NCI-H1694 (cell line): ENCODE data around the gene SLC25A2.
"Not testable (repeated sequence)": the region's sequence is repeated elsewhere in the genome, so short reads cannot be mapped to it uniquely, and the experiment has no call there.

Source experiments
- DNase-seq: peaks from one replicate; lab custom pipeline; 2025; lab: John Stamatoyannopoulos, UW

Gene SLC25A2

DNA sequence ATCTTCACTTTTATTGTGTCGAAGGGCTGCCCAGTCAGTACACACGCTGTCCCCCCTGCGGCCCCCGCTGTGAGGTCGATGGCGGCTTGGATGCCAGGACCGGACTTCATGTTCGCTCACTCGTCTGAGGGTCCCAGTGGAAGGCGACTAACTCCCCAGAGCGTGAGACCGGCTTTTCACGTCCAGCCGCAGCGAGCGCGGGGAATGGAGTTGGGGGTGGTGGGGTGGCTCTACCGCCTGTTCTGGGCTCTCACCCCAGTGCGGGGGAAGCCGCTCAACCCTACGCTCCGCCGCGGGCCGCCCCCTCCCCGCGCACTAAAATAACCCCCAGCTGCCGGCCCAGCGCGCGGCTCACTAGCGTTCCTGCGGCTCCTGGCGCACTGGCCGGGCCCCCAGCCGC is at the start of gene SLC25A2:
Gene SLC25A2 (minus strand): TSS at position 294 of the 400 bp plus-strand sequence. CDS start 184 bp downstream, at position 110.
- no peak for DNase-seq

- DNase-seq: no peak
Observed at GRCh38 chr5:141351591-141351990, 47.7 kb upstream of the SLC25A2 start.

DNA sequence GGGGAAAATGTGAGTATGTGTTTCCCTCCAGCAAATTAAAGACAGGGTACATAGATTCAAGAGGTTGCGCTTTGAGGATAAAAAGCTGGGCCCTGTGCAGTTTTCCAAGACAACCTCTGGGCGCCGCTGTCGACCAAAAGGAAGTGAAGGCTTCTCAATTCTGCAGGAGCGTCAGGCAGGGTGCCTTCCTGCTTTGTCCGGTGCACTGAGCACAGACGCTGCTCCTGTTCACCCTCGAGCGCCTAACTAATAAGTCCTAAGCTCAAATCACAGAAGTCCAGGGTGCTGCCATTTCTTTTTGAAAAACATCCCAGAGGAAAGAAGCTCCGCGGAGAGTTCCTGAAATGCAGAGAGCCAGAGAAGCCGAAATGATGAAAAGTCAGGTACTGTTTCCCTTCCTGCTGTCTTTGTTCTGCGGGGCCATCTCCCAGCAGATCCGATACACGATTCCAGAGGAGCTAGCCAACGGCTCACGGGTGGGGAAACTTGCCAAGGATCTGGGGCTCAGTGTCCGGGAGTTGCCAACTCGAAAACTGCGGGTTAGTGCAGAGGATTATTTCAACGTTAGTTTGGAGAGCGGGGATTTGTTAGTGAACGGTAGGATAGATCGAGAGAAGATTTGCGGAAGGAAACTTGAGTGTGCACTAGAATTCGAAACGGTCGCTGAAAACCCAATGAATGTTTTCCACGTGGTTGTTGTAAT is 46.2 kb upstream of the SLC25A2 start, which contains the start of gene PCDHGB1:
Gene PCDHGB1 (plus strand): TSS at position 183 of the 703 bp plus-strand sequence. CDS start 162 bp downstream, at position 345.
- DNase-seq: peak; percentile 41

GRCh38 chr5:141346017-141346416 is 42.2 kb upstream of the SLC25A2 start:
- DNase-seq: not testable (repeated sequence)

GRCh38 chr5:141345327-141345726 is 41.5 kb upstream of the SLC25A2 start:
- DNase-seq: no peak

GRCh38 chr5:141343953-141344463 is 40.2 kb upstream of the SLC25A2 start:
- DNase-seq: no peak

DNA sequence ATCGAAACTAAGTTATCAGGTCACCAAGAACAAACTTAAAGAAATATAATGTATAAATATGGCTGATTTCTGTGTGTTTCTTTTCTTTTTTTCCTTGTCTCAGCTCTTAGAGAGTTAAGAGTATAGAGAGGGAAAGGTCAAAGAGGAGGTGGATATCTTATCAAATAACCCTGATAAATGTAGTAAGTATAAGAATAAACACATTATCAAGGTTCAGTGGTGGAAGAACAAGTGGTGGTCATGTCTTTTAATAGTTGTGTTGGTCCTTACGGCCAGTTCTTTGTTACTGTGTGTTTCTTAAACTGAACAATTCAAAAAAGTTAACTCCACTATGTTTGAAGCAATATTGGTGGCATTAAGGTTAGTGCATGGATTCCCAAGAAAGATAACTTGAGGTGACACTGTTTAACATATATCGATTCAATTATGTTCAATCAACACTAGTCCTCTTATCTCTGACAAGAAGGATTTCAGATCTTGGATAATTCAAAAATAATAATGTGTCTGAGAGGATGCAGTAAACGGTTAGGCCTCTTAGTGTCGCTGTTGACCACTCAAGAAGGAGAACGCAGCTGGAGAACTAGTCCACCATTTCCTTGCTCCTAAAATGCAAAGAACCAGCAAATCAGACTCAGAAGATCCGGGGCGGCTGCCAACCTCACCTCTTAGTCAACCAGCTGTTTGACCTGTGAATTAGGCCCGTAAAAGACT is 39.5 kb upstream of the SLC25A2 start, which contains the start of gene PCDHGA3:
Gene PCDHGA3 (plus strand): TSS at position 588 of the 711 bp plus-strand sequence. CDS start 205 bp downstream, outside the sequence.
- no peak for DNase-seq

- no peak for DNase-seq
Observed at GRCh38 chr5:141342773-141343172, 38.9 kb upstream of the SLC25A2 start.

GRCh38 chr5:141340781-141341354 is 37.0 kb upstream of the SLC25A2 start:
- not testable (repeated sequence) for DNase-seq

GRCh38 chr5:141338538-141339306 is 34.9 kb upstream of the SLC25A2 start, which contains the start of gene PCDHGA2:
TSS of gene PCDHGA2 (plus strand) at chr5:141338760.
- DNase-seq: no peak

GRCh38 chr5:141332571-141332970 is 28.7 kb upstream of the SLC25A2 start:
- not testable (repeated sequence) for DNase-seq

DNA sequence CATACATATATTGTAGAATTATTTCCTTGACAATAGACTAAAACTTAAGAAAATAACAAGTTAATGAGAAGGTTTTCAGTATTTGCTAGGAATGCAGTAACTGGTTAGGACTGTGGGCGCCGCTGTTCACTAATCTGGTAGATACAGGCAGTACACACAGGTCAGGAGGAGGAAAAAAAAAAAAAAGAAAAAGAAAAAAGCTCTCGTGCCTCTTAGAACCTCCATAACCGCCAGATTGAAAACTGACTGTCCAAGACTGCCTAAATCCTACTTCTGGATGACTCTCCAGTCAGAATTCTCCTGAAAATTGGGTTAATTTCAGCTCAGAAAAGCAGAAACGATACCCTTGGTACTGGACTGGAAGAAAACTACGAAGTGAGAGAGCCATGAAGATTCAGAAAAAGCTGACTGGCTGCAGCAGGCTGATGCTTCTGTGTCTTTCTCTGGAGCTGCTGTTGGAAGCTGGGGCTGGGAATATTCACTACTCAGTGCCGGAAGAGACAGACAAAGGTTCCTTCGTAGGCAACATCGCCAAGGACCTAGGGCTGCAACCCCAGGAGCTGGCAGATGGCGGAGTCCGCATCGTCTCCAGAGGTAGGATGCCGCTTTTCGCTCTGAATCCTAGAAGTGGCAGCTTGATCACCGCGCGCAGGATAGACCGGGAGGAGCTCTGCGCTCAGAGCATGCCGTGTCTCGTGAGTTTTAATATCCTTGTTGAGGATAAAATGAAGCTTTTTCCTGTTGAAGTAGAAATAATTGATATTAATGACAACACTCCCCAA is 26.6 kb upstream of the SLC25A2 start, which contains the start of gene PCDHGA1:
Gene PCDHGA1 (plus strand): TSS at position 216 of the 782 bp plus-strand sequence.
- DNase-seq: peak; percentile 34

GRCh38 chr5:141328231-141328630 is 24.4 kb upstream of the SLC25A2 start:
- no peak for DNase-seq

GRCh38 chr5:141326088-141326854 is 22.4 kb upstream of the SLC25A2 start:
- no peak for DNase-seq

GRCh38 chr5:141322261-141322660 is 18.4 kb upstream of the SLC25A2 start:
- no peak for DNase-seq

DNA sequence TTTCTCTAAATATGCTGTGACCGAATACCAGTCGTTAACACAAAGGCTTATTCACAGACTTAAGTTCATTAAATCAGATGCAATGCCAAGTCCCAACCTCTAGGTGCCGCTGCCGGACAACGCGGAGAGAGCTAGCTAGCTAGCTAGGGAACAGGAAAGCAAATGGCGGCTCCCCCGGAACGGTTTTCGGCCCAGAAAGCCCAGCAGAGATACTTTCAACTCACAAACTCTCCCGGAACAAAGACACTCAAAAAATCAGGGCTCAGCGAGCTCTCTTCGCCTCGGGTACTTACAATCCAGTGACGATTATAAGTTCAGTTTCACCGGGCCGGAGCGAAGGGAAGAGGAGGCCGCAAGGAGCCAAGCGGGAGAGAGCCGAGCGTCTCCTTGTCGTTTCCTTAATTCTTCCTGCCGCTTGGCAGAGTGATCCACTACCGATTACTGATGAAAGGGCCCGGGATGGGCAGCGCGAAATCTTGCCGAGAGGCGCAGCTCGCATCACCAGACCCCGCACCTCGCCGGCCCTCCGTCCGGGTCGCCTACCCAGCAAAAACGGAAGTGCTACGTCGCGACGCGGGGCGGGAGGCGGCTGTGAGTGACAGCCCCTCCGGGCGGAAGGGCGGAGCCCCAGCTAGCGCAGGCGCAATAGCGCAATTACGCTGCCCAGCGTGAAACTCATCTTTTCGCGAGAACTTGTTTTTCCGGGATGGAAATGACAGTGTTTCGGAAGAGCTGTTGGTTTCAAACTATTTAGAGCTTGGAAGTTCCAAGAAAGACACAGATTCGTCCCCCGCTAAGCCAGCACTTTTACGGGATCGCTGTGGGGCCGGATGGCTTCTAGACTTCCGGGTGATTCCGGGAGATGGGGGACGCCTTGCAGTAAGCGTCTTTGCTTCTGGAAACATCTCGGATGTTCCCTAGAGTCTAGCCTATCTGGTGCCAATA is 16.6 kb upstream of the SLC25A2 start, which contains the start of gene TAF7:
Gene TAF7 (minus strand): TSS at position 560 of the 945 bp plus-strand sequence. CDS start 740 bp downstream, outside the sequence.
- DNase-seq: peak; percentile 84

- no peak for DNase-seq
Observed at GRCh38 chr5:141319699-141320098, 15.8 kb upstream of the SLC25A2 start.

DNA sequence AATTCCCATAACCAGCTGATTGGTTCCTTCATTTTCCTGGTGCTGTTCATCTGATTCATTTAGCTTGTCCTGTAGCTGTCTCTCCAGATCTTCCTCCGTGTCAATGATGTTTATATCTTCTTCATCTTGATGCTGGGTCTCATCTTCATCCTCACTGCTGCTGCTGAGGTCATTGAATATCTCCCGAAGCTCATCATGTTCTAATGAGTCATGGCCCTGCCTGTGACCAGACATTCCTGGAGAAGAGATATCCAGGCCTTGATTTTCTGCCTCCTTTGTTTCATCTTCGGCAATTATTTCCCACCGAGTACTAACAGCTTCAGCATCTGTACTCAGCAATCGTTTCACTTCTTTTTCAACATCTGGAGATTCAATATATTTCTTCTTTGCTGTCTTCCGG is 15.4 kb upstream of the SLC25A2 start:
- no peak for DNase-seq

- not testable (repeated sequence) for DNase-seq
Observed at GRCh38 chr5:141316963-141317362, 13.1 kb upstream of the SLC25A2 start.
